Sciatic nerve (tissue), 2 donors: ENCODE measurements around the gene CRYBA4. TPM values are rescaled to one million over a fixed set of nuclear protein-coding genes. Genes with fewer than 3 reads are reported as not detected.

ENCODE experiments used
- ATAC-seq: fragments of 200-7000 bp; cut with Tn5 transposase; one replicate; pipeline ENCODE4 v1.9.1; 2020; ENCODE audit warnings: mild to moderate bottlenecking, moderate library complexity
- DNase-seq: peaks from one replicate; pipeline ENCODE4 v3.0.0-alpha.2; 2020; ENCODE audit warnings: low spot score
- intact Hi-C: fragments of 100-400 bp; cut with DNase I; formaldehyde crosslinking; loops from one replicate; pipeline ENCODE4 v1.14.2; 2022
- total RNA-seq: library from RNA; stranded (reverse); fragmentation: NEBNext Ultra II Directional; extraction: Animal tissue kit (Norgen Biotek cat#: 25700); gene quantifications from one replicate; pipeline ENCODE4 v1.2.1, GENCODE V29; 2021
- donor health status: DM: no; HTN: no; CAD: no.
- donor health status: DM: no; HTN: no; CAD: no.

CRYBA4 gene
- total RNA-seq, 1 donor from 2014 or later = not detected

DNA sequence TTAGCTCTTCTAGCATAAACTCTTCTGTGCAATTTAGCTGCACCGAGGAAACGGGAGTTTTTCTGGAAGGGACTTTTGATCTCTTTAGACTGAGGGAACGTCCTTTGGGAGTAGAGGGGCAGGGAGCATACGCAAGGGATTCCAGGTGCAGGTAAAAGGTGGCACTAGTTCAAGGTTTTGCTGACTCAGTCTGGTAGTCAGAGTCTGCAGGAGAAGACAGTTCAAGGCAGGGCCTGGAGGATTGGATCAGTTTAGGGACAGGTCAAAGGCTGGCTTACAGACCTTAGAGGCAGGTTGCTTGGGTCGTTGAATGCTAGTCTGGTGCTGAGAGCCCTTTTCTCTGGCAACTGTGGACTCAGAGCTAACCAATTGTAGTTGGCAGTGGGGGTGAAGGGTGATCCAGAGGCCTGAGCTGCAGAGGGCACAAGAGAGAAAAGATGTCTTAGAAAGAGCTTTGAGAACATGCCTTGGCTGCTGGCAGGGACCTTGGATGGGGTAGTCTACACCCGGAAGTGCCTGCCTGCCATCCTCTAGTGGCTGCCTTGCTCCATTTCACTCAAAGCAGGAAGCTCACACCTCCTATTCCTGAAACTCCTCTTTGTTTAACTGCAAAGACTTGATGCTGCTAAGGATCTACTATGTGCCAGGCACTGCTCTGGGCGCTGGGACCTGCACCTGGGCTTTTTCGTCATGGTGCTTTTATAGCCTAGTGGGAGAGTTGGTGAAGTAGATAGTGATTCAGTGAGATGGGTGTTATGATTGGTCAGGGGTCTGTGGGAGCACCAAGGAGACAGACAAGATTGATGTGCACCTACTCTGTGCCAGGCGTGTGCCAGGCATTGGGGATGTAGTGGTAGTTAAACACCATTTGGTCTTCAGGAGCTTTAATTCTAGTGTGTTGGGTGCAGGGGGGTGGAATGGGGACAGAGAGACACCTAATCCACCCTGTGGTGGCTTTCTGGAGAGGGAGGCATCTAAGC is 52.7 kb downstream of the CRYBA4 start:
- DNase-seq = no peak
- no peak for ATAC-seq
- intact Hi-C loops = no loop called here

DNA sequence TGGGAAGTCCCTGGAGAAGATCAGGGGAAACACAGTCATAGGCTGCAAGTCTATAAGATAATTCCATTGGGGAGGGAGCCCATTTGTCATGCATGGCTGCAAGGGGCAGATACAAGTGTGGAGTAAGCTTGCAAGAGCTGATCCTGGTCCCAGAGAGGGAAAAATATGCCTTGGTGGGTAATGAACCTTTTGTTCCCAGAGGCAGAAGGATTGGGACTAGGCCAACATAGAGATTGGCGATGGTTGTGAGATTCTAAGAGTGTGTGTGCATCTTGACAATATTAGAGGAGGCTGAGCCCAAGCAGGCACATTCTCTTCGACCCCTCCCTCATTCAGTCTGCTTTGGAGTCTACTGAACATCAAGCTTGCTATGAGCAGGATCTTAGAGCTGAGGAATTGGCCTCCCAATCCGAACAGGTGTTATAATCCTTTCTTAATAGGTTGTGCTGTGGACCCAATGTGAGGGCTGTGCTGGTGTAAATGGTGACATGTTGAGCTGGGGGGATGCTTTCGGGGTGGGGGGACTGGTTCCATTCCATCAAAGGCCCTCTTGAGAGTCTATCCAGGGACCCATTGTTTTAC is 54.0 kb downstream of the CRYBA4 start:
- intact Hi-C loops = no loop called here

DNA sequence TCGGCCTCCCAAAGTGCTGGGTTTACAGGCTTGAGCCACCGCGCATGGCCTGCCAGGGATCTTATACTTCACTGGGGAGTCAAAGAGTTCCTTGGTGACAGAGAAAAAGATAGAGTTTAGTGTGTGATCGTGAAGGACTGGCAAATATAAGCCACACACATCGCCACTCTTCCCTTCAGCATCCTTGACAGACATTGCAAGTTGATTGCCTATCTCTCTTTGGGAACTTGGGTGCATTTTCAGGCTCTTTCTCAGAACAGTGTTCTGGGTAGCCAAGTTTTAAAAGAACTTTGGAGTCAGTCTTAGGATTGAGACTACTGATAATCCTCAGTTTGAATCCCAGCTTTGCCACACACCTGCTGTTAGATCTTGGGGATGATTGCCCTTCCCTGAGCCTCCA is 55.5 kb downstream of the CRYBA4 start:
- intact Hi-C loops = no loop called here
- no peak for ATAC-seq
- DNase-seq = no peak

More for the DNA sequence above, 54.0 kb downstream of the CRYBA4 start:
- no peak for DNase-seq
- ATAC-seq = no peak

DNA sequence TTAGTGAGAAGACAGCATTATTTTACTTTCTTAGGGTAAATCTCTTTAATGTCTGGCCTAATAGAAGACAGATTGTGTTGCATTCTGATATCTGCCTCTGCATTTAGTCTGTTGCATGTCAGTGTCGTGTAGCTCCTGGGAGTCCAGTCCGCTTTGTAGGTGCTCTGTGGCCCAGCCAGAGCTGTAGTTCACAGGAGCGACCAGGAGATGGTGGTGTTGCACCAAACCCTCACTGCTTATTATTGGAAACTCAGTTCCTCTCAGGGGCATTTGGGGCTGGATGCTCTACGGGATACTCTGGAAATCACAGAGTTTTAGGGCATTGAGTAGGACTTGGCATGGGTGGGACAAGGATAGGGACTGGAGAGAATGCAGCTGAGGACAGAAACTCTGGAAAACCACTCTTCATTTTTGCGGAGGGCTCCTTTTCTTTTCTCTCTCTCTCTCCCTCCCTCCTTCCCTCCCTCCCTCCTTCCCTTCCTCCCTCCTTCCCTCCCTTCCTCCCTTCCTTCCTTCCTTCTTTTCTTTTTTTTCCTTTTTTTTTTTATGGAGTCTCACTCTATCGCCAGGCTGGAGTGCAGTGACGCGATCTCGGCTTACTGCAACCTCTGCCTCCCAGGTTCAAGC is 57.4 kb downstream of the CRYBA4 start:
- intact Hi-C loops = no loop called here
- peak; percentile 80 for DNase-seq
- peak; percentile 80 for ATAC-seq

Other genes starting within 250 kb of the CRYBA4 start
- gene ASPHD2, start 192.7 kb upstream of the CRYBA4 start, total RNA-seq = 1.2 TPM
- gene HPS4, start 138.2 kb upstream of the CRYBA4 start, total RNA-seq = 42.2 TPM
- 16.5 TPM for gene SRRD, start 138.1 kb upstream of the CRYBA4 start, total RNA-seq
- gene TFIP11, start 109.5 kb upstream of the CRYBA4 start, total RNA-seq = 28.0 TPM
- 26.6 TPM for gene TPST2, start 31.8 kb upstream of the CRYBA4 start, total RNA-seq
- gene CRYBB1, start 3.9 kb upstream of the CRYBA4 start, total RNA-seq = 0.76 TPM
- gene MIAT, start 35.6 kb downstream of the CRYBA4 start, total RNA-seq = 2.7 TPM